GM23248 (cell line): Measurements from ENCODE around the gene DAND5. TPM values are rescaled to one million over a fixed set of nuclear protein-coding genes. Genes with fewer than 3 reads are reported as not detected.

ENCODE experiments used
- DNase-seq: peaks from one replicate; pipeline ENCODE4 v3.0.0-alpha.2; 2015
- H2AFZ ChIP-seq: fragments of 200-600 bp; sonication (generic); 2 replicates; pipeline ENCODE4 v1.6.1; 2016; ENCODE audit warnings: antibody characterized with exemption
- H3F3A ChIP-seq: fragments of 200-600 bp; sonication (generic); 2 replicates; pipeline ENCODE4 v1.6.1; 2016; ENCODE audit warnings: mild to moderate bottlenecking, antibody characterized with exemption, mixed run types; ENCODE audit not compliant: insufficient read depth
- H3K27ac ChIP-seq: fragments of 200-600 bp; sonication (generic); 2 replicates; pipeline ENCODE4 v1.5.1; 2016; ENCODE audit warnings: mild to moderate bottlenecking
- H3K27me3 ChIP-seq: fragments of 200-600 bp; sonication (generic); replicated peaks from 2 replicates; pipeline ENCODE4 v1.6.1; 2016; ENCODE audit warnings: mild to moderate bottlenecking; ENCODE audit not compliant: insufficient read depth
- H3K36me3 ChIP-seq: fragments of 200-600 bp; sonication (generic); 2 replicates; pipeline ENCODE4 v1.6.1; 2016; ENCODE audit warnings: low read depth, mild to moderate bottlenecking
- H3K4me1 ChIP-seq: fragments of 200-600 bp; sonication (generic); 2 replicates; pipeline ENCODE4 v1.6.1; 2016; ENCODE audit warnings: mild to moderate bottlenecking; ENCODE audit not compliant: insufficient read depth
- H3K4me2 ChIP-seq: fragments of 200-600 bp; sonication (generic); one replicate; pipeline ENCODE4 v1.6.1; 2016; ENCODE audit warnings: mild to moderate bottlenecking; ENCODE audit not compliant: unreplicated experiment
- H3K4me3 ChIP-seq: fragments of 200-600 bp; sonication (generic); 2 replicates; pipeline ENCODE4 v1.5.1; 2016; ENCODE audit warnings: mild to moderate bottlenecking
- H3K79me2 ChIP-seq: fragments of 200-600 bp; sonication (generic); 2 replicates; pipeline ENCODE4 v1.6.1; 2016; ENCODE audit warnings: mild to moderate bottlenecking; ENCODE audit not compliant: insufficient read depth
- H3K9ac ChIP-seq: fragments of 200-600 bp; sonication (generic); 2 replicates; pipeline ENCODE4 v1.6.1; 2016; ENCODE audit warnings: mild to moderate bottlenecking
- H3K9me2 ChIP-seq: fragments of 200-600 bp; sonication (generic); 2 replicates; pipeline ENCODE4 v1.6.1; 2016; ENCODE audit warnings: mixed run types, mild to moderate bottlenecking, moderate library complexity; ENCODE audit not compliant: insufficient read depth
- H3K9me3 ChIP-seq: fragments of 200-600 bp; sonication (generic); one replicate; pipeline ENCODE4 v1.6.1; 2017; ENCODE audit warnings: low read depth
- H4K20me1 ChIP-seq: fragments of 200-600 bp; sonication (generic); 2 replicates; pipeline ENCODE4 v1.6.0; 2016; ENCODE audit not compliant: insufficient read depth
- EZH2 ChIP-seq: fragments of 200-600 bp; sonication (generic); IDR thresholded peaks from 2 replicates; pipeline ENCODE4 v1.6.1; 2018; ENCODE audit warnings: antibody characterized with exemption, mild to moderate bottlenecking; ENCODE audit not compliant: insufficient read depth, poor library complexity, severe bottlenecking
- EZH2phosphoT487 ChIP-seq: fragments of 200-600 bp; sonication (generic); IDR thresholded peaks from 2 replicates; pipeline ENCODE4 v1.6.1; 2018; ENCODE audit warnings: antibody characterized with exemption, moderate library complexity, mild to moderate bottlenecking, low read depth; ENCODE audit not compliant: insufficient read depth
- WGBS, 2 experiments: methylation state at CpG; one replicate each; pipeline ENCODE4 v1.1.6; 2015 to 2017; ENCODE audit warnings: low lambda C conversion rate in 2 of 2, low coverage in 1 of 2; ENCODE audit errors: missing lambda C conversion rate in 2 of 2; 5-methylcytosine and 5-hydroxymethylcytosine counted together
- in situ Hi-C: fragments of 300-500 bp; cut with MboI; formaldehyde crosslinking; loops from 2 replicates; pipeline ENCODE4 v1.15.0; 2020
- polyA plus RNA-seq: library from polyadenylated mRNA; unstranded; fragments of >200 nt; fragmentation: Nextera tagmentation; extraction: Ambion mirVana; gene quantifications from 2 replicates; pipeline ENCODE4 v1.2.1, GENCODE V29; 2016
- total RNA-seq: library from RNA; depleted of rRNA; stranded (reverse); fragments of >200 nt; shearing (Covaris generic); gene quantifications from 2 replicates; pipeline ENCODE4 v1.2.3, GENCODE V29; 2014

DAND5 gene
- total and polyA plus RNA-seq, 2 experiments from 2014 or later: not detected

DNA sequence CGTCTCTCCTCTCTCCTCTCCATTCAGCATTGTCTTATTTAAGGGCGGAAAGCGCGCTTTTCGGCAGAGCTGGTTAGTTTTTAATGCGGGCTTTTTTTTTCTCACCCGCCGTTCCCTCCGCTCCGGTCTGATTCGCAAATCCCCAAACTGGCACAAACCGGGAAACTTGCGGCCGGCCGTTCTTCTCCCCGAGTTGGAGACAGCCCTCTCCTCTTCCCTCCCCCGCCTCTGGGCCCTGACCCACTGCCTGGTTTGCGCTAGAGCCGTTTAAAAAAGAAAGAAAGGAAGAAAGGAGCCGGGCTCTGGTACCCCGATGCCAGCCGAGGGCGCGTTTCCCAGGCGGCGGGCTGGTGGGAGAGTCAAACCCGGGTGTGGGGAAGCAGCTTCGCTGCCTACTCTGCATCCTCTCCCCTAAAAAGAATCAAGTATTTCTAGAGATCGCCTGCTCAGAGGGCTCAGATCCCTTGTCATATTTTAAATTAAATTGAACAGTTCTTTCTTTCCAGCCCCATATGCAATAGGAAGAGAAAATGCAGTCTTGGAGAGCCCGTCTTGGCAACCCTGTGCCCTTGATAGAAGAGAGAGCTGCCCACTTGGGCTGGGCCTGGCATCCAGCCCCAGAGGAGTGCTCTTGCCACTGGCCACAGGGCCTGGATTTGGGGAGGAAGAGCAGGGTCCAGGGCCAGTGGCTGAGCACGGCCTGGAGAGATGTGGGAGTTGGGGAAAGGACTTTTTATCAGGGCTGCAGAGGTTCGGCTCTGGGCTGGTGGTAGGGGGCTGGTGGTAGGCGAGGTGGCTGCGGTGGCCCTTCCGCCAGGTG, 44.9 kb downstream of the DAND5 start:
- peak overlapping the region; percentile 98 for H3K9ac ChIP-seq
- H3K9me3 ChIP-seq: no peaks in the 10 kb centered on the region
- DNase-seq: peak; percentile 71
- H3K27ac ChIP-seq: peak overlapping the region; percentile 99
- H2AFZ ChIP-seq: no peak overlapping the region
- 3 to 5% methylated on average over 35 of the region's 35 CpGs for WGBS, 2 experiments
- H3K4me1 ChIP-seq: peaks cover 55% of the 10 kb centered on the region
- no peaks in the 10 kb centered on the region for H4K20me1 ChIP-seq
- H3F3A ChIP-seq: peaks cover 20% of the 10 kb centered on the region
- H3K4me2 ChIP-seq: peak overlapping the region; percentile 100
- no peaks in the 10 kb centered on the region for H3K27me3 ChIP-seq
- no peaks in the 10 kb centered on the region for H3K9me2 ChIP-seq
- no peaks in the 10 kb centered on the region for H3K36me3 ChIP-seq
- peak overlapping the region; percentile 78 for H3K4me3 ChIP-seq
- in situ Hi-C loops: no loop called here
- H3K79me2 ChIP-seq: peaks cover 100% of the 10 kb centered on the region
- peak; percentile 74; the same call in 1 of the 2 replicates for TF ChIP-seq EZH2phosphoT487
- no peak for TF ChIP-seq EZH2

DNA sequence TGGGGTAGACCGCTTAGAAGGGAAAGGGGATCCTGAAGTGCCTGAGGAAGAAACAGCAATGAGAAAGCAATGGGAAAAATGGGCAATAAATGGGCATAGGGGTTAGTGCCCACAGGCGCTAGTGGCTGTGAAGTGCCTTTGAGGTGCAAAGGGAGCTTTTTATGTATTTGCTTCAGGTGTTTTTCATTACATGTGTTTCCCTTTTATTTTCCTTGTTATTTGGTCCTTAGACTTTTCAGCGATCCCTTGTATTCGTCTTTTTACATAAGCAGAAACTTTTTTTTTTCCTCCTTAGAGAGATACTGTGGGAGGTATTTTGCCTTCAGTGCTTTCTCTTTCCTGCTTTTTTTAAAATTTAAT, 45.5 kb downstream of the DAND5 start:
- TF ChIP-seq EZH2: no peak
- no peak for TF ChIP-seq EZH2phosphoT487
- H2AFZ ChIP-seq: no peak overlapping the region
- peak overlapping the region; percentile 98 for H3K9ac ChIP-seq
- in situ Hi-C loops: no loop called here
- no peaks in the 10 kb centered on the region for H3K27me3 ChIP-seq
- H3K27ac ChIP-seq: peak overlapping the region; percentile 99
- peak overlapping the region; percentile 100 for H3K4me2 ChIP-seq
- H3K9me2 ChIP-seq: no peaks in the 10 kb centered on the region
- DNase-seq: peak; percentile 48
- H4K20me1 ChIP-seq: no peaks in the 10 kb centered on the region
- peaks cover 26% of the 10 kb centered on the region for H3F3A ChIP-seq
- peaks cover 100% of the 10 kb centered on the region for H3K79me2 ChIP-seq
- peaks cover 56% of the 10 kb centered on the region for H3K4me1 ChIP-seq
- peak overlapping the region; percentile 78 for H3K4me3 ChIP-seq
- no peaks in the 10 kb centered on the region for H3K36me3 ChIP-seq
- H3K9me3 ChIP-seq: no peaks in the 10 kb centered on the region
- WGBS, 2 experiments: 40% methylated on average over 4 of the region's 4 CpGs

DNA sequence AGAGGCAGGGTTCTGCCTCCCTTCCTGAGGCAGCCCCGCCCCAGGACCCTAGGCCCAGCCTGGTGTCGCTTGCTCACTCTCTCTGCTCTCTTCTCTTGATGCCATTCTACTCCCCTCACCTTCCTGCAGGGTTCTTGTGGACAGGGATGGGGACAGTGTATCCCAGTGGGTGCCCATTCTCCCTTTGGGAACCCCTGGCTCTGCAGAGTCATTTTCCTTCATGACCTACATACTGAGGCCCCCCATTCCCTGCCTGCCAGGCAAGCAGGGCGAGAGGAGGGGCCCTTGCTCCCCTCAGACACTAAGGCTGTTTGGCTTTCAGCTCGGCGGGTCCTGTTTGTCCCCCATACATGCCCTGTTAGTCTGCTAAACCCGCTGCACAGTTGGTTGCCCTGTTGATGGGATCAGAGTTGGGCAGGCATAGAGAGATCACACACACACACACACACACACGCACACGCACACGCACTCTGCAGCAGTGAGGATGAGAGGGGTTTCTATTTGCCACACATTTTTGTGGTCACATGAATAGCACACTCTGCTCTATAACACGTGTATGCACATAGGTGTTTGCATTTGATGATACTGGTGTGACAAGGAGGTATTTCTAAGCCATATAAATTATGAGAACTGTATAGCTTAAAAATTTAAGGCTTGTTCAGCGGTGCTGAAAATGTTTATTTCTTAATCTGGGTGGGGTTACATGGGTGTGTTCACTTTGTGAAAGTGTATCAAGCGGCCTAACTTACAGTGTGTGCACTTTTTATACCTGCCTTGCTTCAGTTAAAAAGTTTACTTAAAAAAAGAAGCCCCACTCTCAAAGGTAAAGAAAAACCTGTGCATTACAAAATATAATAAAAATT, 46.2 kb downstream of the DAND5 start:
- Histone ChIP-seq H3K4me1 (peaks cover 63% of the 10 kb centered on the region), H3K4me3 (peak overlapping the region; percentile 78), H3K79me2 (peaks cover 100% of the 10 kb centered on the region), H3K27me3 (no peaks in the 10 kb centered on the region), H3K36me3 (no peaks in the 10 kb centered on the region), H4K20me1 (no peaks in the 10 kb centered on the region), H3K9ac (peak overlapping the region; percentile 98), H2AFZ (no peak overlapping the region), H3K9me3 (no peaks in the 10 kb centered on the region), H3F3A (peaks cover 29% of the 10 kb centered on the region), H3K9me2 (no peaks in the 10 kb centered on the region), H3K4me2 (peak overlapping the region; percentile 100), H3K27ac (peak overlapping the region; percentile 99)
- TF ChIP-seq EZH2phosphoT487: no peak
- no peak for TF ChIP-seq EZH2
- peak; percentile 67 for DNase-seq
- 22 to 26% methylated on average over 12 of the region's 12 CpGs for WGBS, 2 experiments
- in situ Hi-C loops: no loop called here

DNA sequence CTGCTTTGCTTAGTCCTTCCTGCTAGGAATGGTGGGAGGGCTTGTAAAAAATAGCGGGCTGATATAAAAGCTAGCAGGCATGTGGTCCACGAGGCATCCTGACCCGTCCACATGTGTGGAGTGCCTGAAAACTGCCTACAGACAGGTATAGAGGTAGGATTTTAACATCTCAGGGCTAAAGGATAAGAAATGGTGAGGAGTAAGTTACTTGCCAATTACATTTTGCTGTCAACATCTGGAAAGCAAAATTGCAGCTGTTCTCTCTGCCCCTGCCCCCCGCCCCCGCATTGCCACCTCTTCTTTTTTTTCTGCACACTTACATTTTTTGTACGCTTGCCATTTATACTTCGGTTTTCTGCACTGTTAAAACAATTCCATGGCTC, 46.9 kb downstream of the DAND5 start:
- Histone ChIP-seq H3F3A (peaks cover 29% of the 10 kb centered on the region), H3K27ac (peak overlapping the region; percentile 99), H3K9me3 (no peaks in the 10 kb centered on the region), H3K4me2 (peak overlapping the region; percentile 100), H3K9me2 (no peaks in the 10 kb centered on the region), H3K4me1 (peaks cover 67% of the 10 kb centered on the region), H4K20me1 (no peaks in the 10 kb centered on the region), H2AFZ (no peak overlapping the region), H3K27me3 (no peaks in the 10 kb centered on the region), H3K79me2 (peaks cover 100% of the 10 kb centered on the region), H3K36me3 (no peaks in the 10 kb centered on the region), H3K9ac (peak overlapping the region; percentile 98), H3K4me3 (peak overlapping the region; percentile 78)
- no peak for TF ChIP-seq EZH2phosphoT487
- no peak for TF ChIP-seq EZH2
- in situ Hi-C loops: no loop called here
- DNase-seq: no peak
- 16 to 17% methylated on average over 7 of the region's 7 CpGs for WGBS, 2 experiments
